OCI-M2 (cell line): ENCODE measurements around the gene CADPS.

ENCODE experiments used
- DNase-seq: peaks from one replicate; lab custom pipeline; 2025; ENCODE audit not compliant: unreplicated experiment; lab: John Stamatoyannopoulos, UW

CADPS gene

DNA sequence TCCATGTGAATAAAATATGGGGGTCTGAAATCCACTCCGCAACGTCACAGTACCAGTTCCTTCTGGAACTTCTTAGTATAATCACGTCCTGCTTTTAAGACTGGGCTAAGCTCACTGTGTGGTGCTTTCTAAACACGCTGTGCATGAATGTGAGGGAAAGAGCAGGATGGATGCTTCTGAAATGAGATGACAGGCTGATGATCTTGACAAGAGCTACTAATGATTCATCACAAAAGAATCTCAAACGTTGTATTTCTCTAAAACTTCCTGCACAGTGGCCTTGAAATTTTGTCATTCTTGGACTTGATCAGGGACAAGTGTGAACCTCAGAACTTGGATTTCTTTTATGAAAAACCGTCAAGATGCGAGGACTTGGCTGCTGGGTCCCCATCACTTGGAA, 221.4 kb downstream of the CADPS start:
- no peak for DNase-seq

DNA sequence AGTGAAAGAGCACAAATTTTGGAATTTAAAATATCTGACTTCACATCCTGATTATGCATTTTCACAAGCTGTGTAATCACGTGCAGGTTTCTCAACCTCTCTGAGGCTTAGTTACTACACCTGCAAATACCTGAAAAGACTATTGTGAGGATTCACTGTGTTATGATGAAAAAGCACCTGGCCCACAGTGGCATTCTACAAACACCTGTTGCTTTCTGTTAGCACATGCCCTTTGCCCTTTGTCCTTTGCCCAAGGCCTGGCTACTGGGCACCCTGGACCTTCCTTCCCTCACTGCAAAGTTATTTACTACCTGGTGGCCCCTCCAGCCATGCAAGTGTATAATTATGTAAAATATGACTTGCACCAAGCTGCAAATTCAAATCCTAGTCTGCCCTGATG, 227.5 kb downstream of the CADPS start:
- DNase-seq = no peak

- DNase-seq = no peak
Observed at GRCh38 chr3:62644493-62644892, 230.7 kb downstream of the CADPS start.

GRCh38 chr3:62638316-62638715, 236.9 kb downstream of the CADPS start:
- no peak for DNase-seq

- DNase-seq = no peak
Observed at GRCh38 chr3:62636235-62636826, 238.9 kb downstream of the CADPS start.

GRCh38 chr3:62632510-62633294, 242.5 kb downstream of the CADPS start:
- no peak for DNase-seq

DNA sequence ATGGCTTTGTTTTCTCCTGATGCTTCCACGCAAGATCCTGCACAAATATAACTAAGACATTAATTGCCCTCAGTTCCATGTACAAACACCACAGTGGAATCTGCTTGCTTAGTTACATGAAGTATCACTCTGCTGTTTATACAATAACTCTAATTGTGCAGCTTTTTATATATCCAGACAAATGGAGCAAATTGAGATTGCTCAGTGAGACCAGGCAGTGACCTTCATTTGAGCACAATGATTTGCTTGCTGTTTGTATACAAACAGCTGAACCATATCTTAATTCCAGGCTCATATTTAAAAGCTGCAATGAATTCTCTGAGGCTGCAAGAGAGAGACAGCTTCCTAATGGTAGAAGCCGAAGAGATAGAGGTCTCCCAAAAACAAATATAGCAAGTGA, 243.7 kb downstream of the CADPS start:
- no peak for DNase-seq

GRCh38 chr3:62630664-62631063, 244.6 kb downstream of the CADPS start:
- DNase-seq = no peak

- no peak for DNase-seq
Observed at GRCh38 chr3:62625268-62625667, 249.9 kb downstream of the CADPS start.

- no peak for DNase-seq
Observed at GRCh38 chr3:62624185-62624584, 251.0 kb downstream of the CADPS start.

DNA sequence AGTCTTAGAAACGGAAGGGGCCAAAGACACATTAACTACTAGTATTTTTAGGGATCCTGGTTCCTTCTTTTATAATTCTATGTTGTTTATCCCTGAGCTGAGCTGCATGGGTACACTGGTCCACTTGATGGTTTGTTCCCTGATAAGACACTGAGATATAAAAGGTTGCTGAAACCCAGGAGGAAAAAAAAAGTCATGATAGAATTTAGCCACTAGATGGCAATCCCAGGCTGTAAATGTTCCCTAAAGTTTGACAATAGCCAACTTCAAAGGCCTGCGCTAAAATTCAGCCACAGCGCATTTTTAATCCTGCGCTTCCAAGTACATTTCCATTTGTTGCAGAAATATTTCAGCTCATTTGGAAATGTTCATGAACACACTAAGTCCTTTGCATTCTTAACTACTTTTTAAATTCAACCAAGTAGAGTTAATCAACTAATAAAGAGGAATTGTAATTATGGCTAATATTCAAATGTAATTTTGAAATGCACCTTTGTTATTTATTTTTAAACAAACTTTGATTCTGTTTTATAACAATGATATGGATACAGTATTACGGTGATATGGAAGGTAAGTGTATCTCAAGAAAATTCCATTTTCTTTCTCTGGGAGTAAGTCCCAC, 252.6 kb downstream of the CADPS start:
- no peak for DNase-seq

DNA sequence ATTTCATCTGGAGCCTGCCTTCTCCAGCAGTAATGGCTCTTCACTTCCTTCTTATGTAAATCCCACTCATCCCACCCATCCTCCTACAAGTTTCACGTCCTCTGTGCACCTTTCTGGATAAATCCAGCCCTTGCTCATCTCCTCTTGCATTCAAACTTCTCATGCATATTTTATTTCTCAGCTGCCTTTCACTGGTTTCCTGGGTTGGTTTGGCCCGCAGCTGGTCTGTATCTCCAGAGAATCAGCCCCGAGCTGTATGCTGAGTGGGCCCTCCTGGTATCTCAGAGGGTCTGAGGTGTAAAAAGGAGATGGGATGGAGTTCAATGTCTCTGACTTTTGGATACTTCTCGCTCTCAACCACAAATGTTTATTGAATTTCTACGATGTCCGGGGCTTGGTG, 253.3 kb downstream of the CADPS start:
- no peak for DNase-seq

DNA sequence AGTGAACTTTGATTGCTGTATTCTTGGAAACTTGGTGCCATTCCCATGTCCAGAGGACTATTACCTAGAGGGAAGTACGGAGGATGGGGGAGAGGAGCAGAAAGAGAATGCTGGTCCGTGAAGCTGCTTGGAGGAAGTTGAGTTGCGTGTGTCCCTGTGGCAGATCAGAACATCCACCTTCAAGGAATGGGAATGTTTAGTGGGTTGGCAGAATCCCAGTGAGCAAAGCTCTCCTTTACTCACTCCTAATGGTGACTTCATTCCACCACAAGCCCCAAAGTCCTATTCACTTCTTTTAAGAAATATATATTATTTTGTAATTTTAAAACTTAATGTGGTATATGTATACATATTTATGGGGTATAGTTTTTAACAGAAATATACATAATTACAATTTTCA, 254.0 kb downstream of the CADPS start:
- no peak for DNase-seq

- DNase-seq = no peak
Observed at GRCh38 chr3:62615258-62615849, 259.9 kb downstream of the CADPS start.

DNA sequence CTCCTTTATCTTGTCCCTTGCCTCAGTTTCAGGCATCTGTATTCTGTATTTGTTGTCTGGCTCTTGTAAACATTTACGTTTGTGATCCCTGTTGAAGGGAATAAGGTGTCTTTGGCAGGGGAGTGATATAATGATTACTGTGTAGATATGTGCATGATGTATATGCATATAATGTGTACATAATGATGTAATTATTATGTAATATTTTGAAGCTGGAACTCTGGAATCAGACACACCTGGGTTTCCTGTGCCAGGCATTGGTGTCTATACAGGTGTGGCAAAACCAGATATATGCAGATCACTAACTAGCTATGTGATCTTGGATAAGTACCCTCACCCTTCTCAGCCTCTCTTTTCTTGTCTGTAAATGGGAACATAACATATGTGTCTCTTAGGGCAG, 260.7 kb downstream of the CADPS start:
- DNase-seq = no peak

DNA sequence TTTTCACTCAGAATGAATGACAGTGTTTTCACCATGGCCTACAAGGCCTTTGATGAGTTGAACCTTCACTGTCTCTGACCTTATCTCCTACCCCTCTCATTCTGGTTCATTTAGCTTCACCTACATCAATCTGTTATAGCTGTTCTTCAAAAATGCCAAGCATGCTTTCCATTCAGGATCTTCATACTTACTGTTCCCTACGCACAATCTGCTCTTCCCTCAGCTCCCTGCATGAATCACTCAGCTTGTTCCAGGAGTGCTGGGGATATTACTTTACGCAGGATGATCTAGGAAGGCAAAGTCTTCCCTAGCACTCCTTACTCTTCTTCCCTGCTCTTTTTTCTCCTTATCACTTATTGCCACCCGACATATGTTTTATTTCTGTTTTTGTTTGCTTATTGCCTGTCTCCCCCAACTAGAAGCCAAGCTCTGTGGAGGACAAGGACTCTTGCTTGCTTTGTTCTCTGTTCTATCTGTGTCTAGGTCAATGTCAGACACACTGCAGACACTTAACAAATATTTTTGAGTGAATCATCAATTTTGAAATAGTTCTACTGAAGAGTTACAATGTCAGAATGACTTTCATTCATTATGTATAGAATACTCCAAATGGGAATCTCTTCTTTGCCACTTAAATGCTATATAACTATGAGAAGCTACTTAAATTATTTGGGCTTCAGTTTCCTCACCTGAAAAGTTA, 263.5 kb downstream of the CADPS start:
- no peak for DNase-seq

GRCh38 chr3:62607287-62608029, 267.8 kb downstream of the CADPS start:
- DNase-seq = no peak

DNA sequence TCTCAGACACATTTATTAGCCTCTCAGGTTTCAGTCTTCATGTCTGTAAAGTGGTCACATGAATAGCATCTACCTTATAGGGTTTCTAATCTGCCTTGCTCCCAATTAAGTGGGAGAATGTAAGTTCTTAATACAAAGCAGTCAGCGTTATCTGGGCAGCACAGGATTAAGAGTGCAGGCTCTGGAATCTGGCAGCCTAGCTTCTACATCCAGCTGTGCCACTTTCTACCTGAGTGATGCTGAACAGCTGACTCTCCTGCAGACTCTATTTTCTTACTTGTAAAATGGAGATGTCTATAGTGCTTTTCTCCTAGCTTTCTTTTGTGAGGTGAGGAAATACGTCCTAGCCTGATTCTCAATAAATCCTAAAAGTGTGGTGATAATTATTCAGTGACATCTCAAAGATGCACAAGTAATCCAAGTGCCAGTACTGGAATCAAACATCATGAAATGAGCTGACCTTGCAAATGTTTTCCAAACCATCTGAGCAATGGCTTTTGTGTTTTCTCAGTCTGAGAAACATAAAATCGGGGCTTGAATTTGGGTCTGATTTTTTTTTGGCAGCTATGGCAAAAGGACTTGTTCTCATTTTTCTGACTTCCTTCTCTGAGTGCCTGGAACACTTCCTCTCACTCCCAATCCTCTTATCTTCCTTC, 269.7 kb downstream of the CADPS start:
- DNase-seq = no peak

DNA sequence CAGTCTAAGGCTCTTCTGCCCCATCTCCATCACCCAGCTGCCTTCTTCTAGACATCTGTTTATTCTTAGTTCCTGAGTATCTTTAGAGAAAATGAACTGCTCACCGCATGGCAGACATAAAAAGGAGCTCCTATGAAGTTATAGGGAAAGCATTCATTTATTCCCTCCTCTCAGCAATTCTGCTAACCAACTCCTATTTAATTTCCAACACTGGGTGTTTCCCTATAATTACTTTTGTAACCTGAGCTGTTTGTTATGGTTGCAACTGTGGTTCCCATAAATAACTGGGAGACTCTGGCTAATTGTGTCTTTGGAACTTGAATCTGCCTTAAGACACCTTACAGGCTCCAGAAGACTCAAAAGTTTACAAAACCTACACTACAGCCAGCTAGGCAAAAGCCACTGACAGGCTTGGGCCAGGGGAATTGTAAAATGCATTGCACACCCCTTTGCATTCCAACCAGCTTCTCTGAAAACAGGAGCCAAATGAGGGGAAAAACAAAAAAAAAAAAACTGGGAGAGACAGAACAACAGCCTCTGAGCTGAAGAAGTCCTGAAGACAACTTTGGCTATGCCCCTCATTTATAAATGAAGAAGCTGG, 270.4 kb downstream of the CADPS start:
- no peak for DNase-seq

GRCh38 chr3:62604298-62604697, 270.9 kb downstream of the CADPS start:
- no peak for DNase-seq
